Measurements from ENCODE around the gene CA11.
A peak's percentile ranks its signal among the peaks of the same experiment; 100 is the strongest.
"Not testable (repeated sequence)": the region's sequence is repeated elsewhere in the genome, so short reads cannot be mapped to it uniquely, and the experiment has no call there.

Gene CA11

GRCh38 chr19:48668761-48669160 lies 22.8 kb upstream of the CA11 start:
- no peak for DNase-seq

- DNase-seq: no peak
These were observed 22.3 kb upstream of the CA11 start for GRCh38 chr19:48668332-48668731.

GRCh38 chr19:48665786-48666185 lies 19.8 kb upstream of the CA11 start:
- DNase-seq: no peak

GRCh38 chr19:48664476-48664875 lies 18.5 kb upstream of the CA11 start:
- no peak for DNase-seq

- DNase-seq: no peak
These were observed 17.7 kb upstream of the CA11 start for GRCh38 chr19:48663667-48664066.

- no peak for DNase-seq
These were observed 15.7 kb upstream of the CA11 start for GRCh38 chr19:48661711-48662090.

GRCh38 chr19:48660852-48661710 lies 15.1 kb upstream of the CA11 start:
- peak; percentile 91 for DNase-seq

- DNase-seq: no peak
These were observed 13.8 kb upstream of the CA11 start for GRCh38 chr19:48659768-48660167.

- DNase-seq: no peak
These were observed 12.5 kb upstream of the CA11 start for GRCh38 chr19:48658483-48658882.

- not testable (repeated sequence) for DNase-seq
These were observed 11.8 kb upstream of the CA11 start for GRCh38 chr19:48657828-48658227.

- DNase-seq: peak; percentile 93
These were observed 11.0 kb upstream of the CA11 start for GRCh38 chr19:48656840-48657474.

- no peak for DNase-seq
These were observed 8.5 kb upstream of the CA11 start for GRCh38 chr19:48654299-48655059.

- no peak for DNase-seq
These were observed 5.7 kb upstream of the CA11 start for GRCh38 chr19:48651683-48652048.

GRCh38 chr19:48650974-48651682 lies 5.1 kb upstream of the CA11 start:
- no peak for DNase-seq

GRCh38 chr19:48648134-48648533 lies 2.1 kb upstream of the CA11 start:
- DNase-seq: no peak

GRCh38 chr19:48646722-48647216 lies 782 bp upstream of the CA11 start:
- DNase-seq: no peak

GRCh38 chr19:48645620-48646000 lies 377 bp downstream of the CA11 start:
- no peak for DNase-seq

GRCh38 chr19:48644839-48645619 lies 958 bp downstream of the CA11 start:
- DNase-seq: peak; percentile 72

- DNase-seq: no peak
These were observed 1.6 kb downstream of the CA11 start for GRCh38 chr19:48644355-48644754.

GRCh38 chr19:48642862-48643261 lies 3.1 kb downstream of the CA11 start:
- no peak for DNase-seq

GRCh38 chr19:48641850-48642249 lies 4.1 kb downstream of the CA11 start:
- DNase-seq: no peak

Measured in EL (cell line).